Transverse colon (tissue), 4 donors: Measurements from ENCODE around the gene AQP7.

ENCODE experiments used
- CTCF ChIP-seq, 5 experiments: fragments of 200-600 bp in 3 of 5; fragments of 450-650 bp in 2 of 5; sonication (generic) in 3 of 5; IDR thresholded peaks; 1 replicate in 2 of 5; 2 replicates in 3 of 5; pipeline ENCODE4 v1.5.1; 2016 to 2017; ENCODE audit warnings: antibody characterized with exemption in 5 of 5, inconsistent platforms in 3 of 5, mild to moderate bottlenecking in 2 of 5, moderate library complexity in 1 of 5
- EP300 ChIP-seq: sonication (generic); formaldehyde crosslinking; IDR thresholded peaks from one replicate; pipeline ENCODE4 v1.6.1; 2017; ENCODE audit warnings: antibody characterized with exemption, low read depth
- POLR2A ChIP-seq: fragments of 450-650 bp; IDR thresholded peaks from one replicate; pipeline ENCODE4 v1.6.1; 2016; ENCODE audit warnings: antibody characterized with exemption, mild to moderate bottlenecking, moderate library complexity
- POLR2AphosphoS5 ChIP-seq, 3 donors: sonication (generic); formaldehyde crosslinking; IDR thresholded peaks; one replicate each; pipeline ENCODE4 v1.6.1; 2016; ENCODE audit warnings: antibody characterized with exemption in 3 of 3

- TF ChIP-seq POLR2A (no peak), CTCF (IDR thresholded peaks at IDR 0.05) (no peak), EP300 (no peak), POLR2AphosphoS5 (IDR thresholded peaks at IDR 0.05) (no peak)
These were observed 35.3 kb downstream of the AQP7 start for GRCh38 chr9:33366979-33367480.
